Endothelial cell of umbilical vein (primary cell): ENCODE results near the gene FYN. TPM values are rescaled to one million over a fixed set of nuclear protein-coding genes. Genes with fewer than 3 reads are reported as not detected.

Experiments
- BruUV-seq: library from RNA; stranded (reverse); fragments of 400-500 nt; replicated peaks from 2 replicates; lab custom pipeline; 2021; lab: Mats Ljungman, UMichigan
- CTCF ChIA-PET: fragments of 300-600, 350-600 bp; sonication (Branson Sonifier 250); formaldehyde crosslinking; loops from one replicate; lab custom pipeline; 2021; ENCODE audit warnings: antibody characterized with exemption, inconsistent platforms; lab: Charles Lee
- POLR2A ChIA-PET: fragments of 300-600, 350-600 bp; sonication (Branson Sonifier 250); formaldehyde crosslinking; loops from one replicate; lab custom pipeline; 2021; ENCODE audit warnings: antibody characterized with exemption, inconsistent platforms; lab: Charles Lee
- DNase-seq: peaks from one replicate; pipeline ENCODE4 v3.0.0-alpha.2; 2011; ENCODE audit warnings: low read depth, low spot score
- FAIRE-seq: peaks from 2 replicates; lab custom pipeline; 2011; peaks lifted over from hg19 to GRCh38; lab: Jason Lieb, UNC
- H2AFZ ChIP-seq: 2 replicates; pipeline ENCODE4 v1.6.0; 2012; ENCODE audit warnings: low read depth, low read length, control low read depth, inconsistent platforms
- H3K27ac ChIP-seq: 2 replicates; pipeline ENCODE4 v1.5.1; 2011; ENCODE audit warnings: low read depth, mild to moderate bottlenecking, control low read depth, low read length, moderate library complexity; ENCODE audit not compliant: insufficient read depth
- H3K27me3 ChIP-seq, 2 experiments: 2 replicates each; pipeline versions ENCODE4 v1.6.0 to v1.6.1; 2011; ENCODE audit warnings: low read length in 2 of 2, mixed read lengths in 1 of 2; ENCODE audit not compliant: control insufficient read depth in 2 of 2, insufficient read depth in 2 of 2
- H3K36me3 ChIP-seq, 2 experiments: 2 replicates in 1 of 2; 3 replicates in 1 of 2; pipeline ENCODE4 v1.5.1; 2011; ENCODE audit warnings: low read length in 2 of 2, mild to moderate bottlenecking in 1 of 2, moderate library complexity in 1 of 2; ENCODE audit not compliant: control insufficient read depth in 2 of 2, insufficient read depth in 2 of 2; ENCODE audit errors: extremely low read depth in 1 of 2
- H3K4me1 ChIP-seq: 3 replicates; pipeline ENCODE4 v1.5.1; 2011; ENCODE audit warnings: mild to moderate bottlenecking, low read length; ENCODE audit not compliant: control insufficient read depth, insufficient read depth; ENCODE audit errors: extremely low read depth
- H3K4me2 ChIP-seq: 2 replicates; pipeline ENCODE4 v1.6.1; 2011; ENCODE audit warnings: low read length, control low read depth, mixed read lengths; ENCODE audit not compliant: insufficient read depth
- H3K4me3 ChIP-seq, 3 experiments: fragments of 200-600 bp in 1 of 3; sonication (generic), shearing (Covaris generic) in 1 of 3; replicated peaks in 1 of 3; 2 replicates each; pipeline ENCODE4 v1.5.1; 2011 to 2016; ENCODE audit warnings: control low read depth in 3 of 3, low read length in 3 of 3, mild to moderate bottlenecking in 2 of 3, inconsistent platforms in 1 of 3, low read depth in 1 of 3, moderate library complexity in 1 of 3; ENCODE audit not compliant: insufficient read depth in 1 of 3
- H3K79me2 ChIP-seq: 2 replicates; pipeline ENCODE4 v1.6.0; 2012; ENCODE audit warnings: low read length, inconsistent platforms; ENCODE audit not compliant: control insufficient read depth, insufficient read depth
- H3K9ac ChIP-seq: replicated peaks from 2 replicates; pipeline ENCODE3; 2011; ENCODE audit warnings: low read length, control low read depth; ENCODE audit not compliant: insufficient read depth; ENCODE audit errors: extremely low read depth
- H3K9me1 ChIP-seq: replicated peaks from 3 replicates; pipeline ENCODE4 v1.6.0; 2011; ENCODE audit warnings: mild to moderate bottlenecking, low read length; ENCODE audit not compliant: control insufficient read depth, insufficient read depth; ENCODE audit errors: extremely low read depth
- H3K9me3 ChIP-seq: replicated peaks from 2 replicates; pipeline ENCODE4 v1.5.1; 2012; ENCODE audit warnings: low read length, inconsistent platforms; ENCODE audit not compliant: control insufficient read depth, insufficient read depth
- H4K20me1 ChIP-seq: replicated peaks from 2 replicates; pipeline ENCODE3; 2011; ENCODE audit warnings: mild to moderate bottlenecking, low read length; ENCODE audit not compliant: control insufficient read depth, insufficient read depth; ENCODE audit errors: extremely low read depth
- CTCF ChIP-seq, 2 donors: IDR thresholded peaks; 1 replicate in 1 of 2; 2 replicates in 1 of 2; pipeline ENCODE4 v1.5.1; 2011; ENCODE audit warnings: low read length in 2 of 2, mild to moderate bottlenecking in 2 of 2, moderate library complexity in 2 of 2, control low read depth in 1 of 2, inconsistent platforms in 1 of 2, low read depth in 1 of 2; ENCODE audit not compliant: insufficient read depth in 1 of 2; ENCODE audit errors: extremely low read depth in 1 of 2
- EZH2 ChIP-seq: IDR thresholded peaks from 2 replicates; pipeline ENCODE4 v1.6.1; 2012; ENCODE audit warnings: borderline replicate concordance, low read depth, mild to moderate bottlenecking, moderate library complexity, low read length, inconsistent platforms; ENCODE audit not compliant: severe bottlenecking
- FOS ChIP-seq: IDR thresholded peaks from 2 replicates; pipeline ENCODE4 v1.6.1; 2011; ENCODE audit warnings: mild to moderate bottlenecking, low read length, moderate library complexity, borderline replicate concordance; ENCODE audit not compliant: insufficient read depth
- GATA2 ChIP-seq: IDR thresholded peaks from 2 replicates; pipeline ENCODE4 v1.7.0; 2011; ENCODE audit warnings: low read depth, mild to moderate bottlenecking, moderate library complexity, mixed read lengths, low read length; ENCODE audit not compliant: insufficient read length, insufficient read depth
- JUN ChIP-seq: IDR thresholded peaks from 2 replicates; pipeline ENCODE4 v1.6.1; 2011; ENCODE audit warnings: borderline replicate concordance, low read depth; ENCODE audit not compliant: insufficient read length, insufficient read depth
- MAX ChIP-seq: IDR thresholded peaks from 2 replicates; pipeline ENCODE4 v1.6.1; 2011; ENCODE audit not compliant: insufficient read depth, insufficient read length
- MYC ChIP-seq: IDR thresholded peaks from one replicate; pipeline ENCODE4 v1.6.1; 2011; ENCODE audit warnings: mild to moderate bottlenecking, low read depth, low read length
- POLR2A ChIP-seq: IDR thresholded peaks from 2 replicates; pipeline ENCODE4 v1.6.1; 2012; ENCODE audit warnings: low read depth, mild to moderate bottlenecking, control low read depth, low read length
- POLR2AphosphoS5 ChIP-seq: IDR thresholded peaks from 2 replicates; pipeline ENCODE4 v1.6.1; 2012; ENCODE audit warnings: low read depth, mild to moderate bottlenecking, control low read depth, low read length, moderate library complexity; ENCODE audit not compliant: insufficient read depth
- dilution Hi-C: fragments of 300-500 bp; cut with MboI; formaldehyde crosslinking; loops from one replicate; pipeline ENCODE4 v1.15.0; 2019; ENCODE audit warnings: low sequenced_read_pairs; ENCODE audit not compliant: extremely low pct_ligation_motif_present
- intact Hi-C: fragments of 100-400 bp; cut with micrococcal nuclease; formaldehyde crosslinking; loops from one replicate; pipeline ENCODE4 v1.10.0; 2022
- polyA plus RNA-seq, 4 experiments: library from polyadenylated mRNA; depleted of rRNA in 3 of 4; stranded (reverse) in 3 of 4; unstranded in 1 of 4; fragments of >200 nt; gene quantifications; 2 replicates each; pipeline versions ENCODE4 v1.2.1 to v1.2.3, GENCODE V29; 2011 to 2012; ENCODE audit warnings: missing spikeins in 1 of 4
- total RNA-seq: library from RNA; stranded (reverse); gene quantifications from 2 replicates; pipeline ENCODE4 v1.2.3, GENCODE V29; 2021

Gene FYN
- total and polyA plus RNA-seq, 2 donors (not counting 3 experiments of a cell fraction or from before 2014, with no cell fraction given) = 69.0 to 143 TPM

GRCh38 chr6:111780393-111780792 lies 92.9 kb downstream of the FYN start:
- no peaks in the 10 kb centered on the region for H3K9me3 ChIP-seq
- no peak overlapping the region for H3K4me3 ChIP-seq
- H3K9ac ChIP-seq = no peak overlapping the region
- no peak for FAIRE-seq
- no TSS peak for BruUV-seq
- H4K20me1 ChIP-seq = no peaks in the 10 kb centered on the region
- no peaks in the 10 kb centered on the region for H3K9me1 ChIP-seq
- dilution Hi-C loops (no loop called here), intact Hi-C loops (no loop called here)
- no peak overlapping the region for H3K27ac ChIP-seq
- H3K36me3 ChIP-seq = peaks cover 2% of the 10 kb centered on the region in 2 experiments
- TF ChIP-seq FOS = no peak
- no peak for TF ChIP-seq MYC
- TF ChIP-seq JUN = no peak
- no peak for TF ChIP-seq MAX
- no peak for TF ChIP-seq POLR2A
- TF ChIP-seq GATA2 = no peak
- no peak for TF ChIP-seq EZH2
- no peak for TF ChIP-seq POLR2AphosphoS5
- TF ChIP-seq CTCF (IDR thresholded peaks at IDR 0.05; ENCODE audit: extremely low read depth in 1 of 2, insufficient read depth in 1 of 2, low read depth in 1 of 2, low read length in 2 of 2) = no peak
- ChIA-PET POLR2A (no interaction called here), CTCF (no interaction called here)
- no peak for DNase-seq
- H3K4me1 ChIP-seq = peaks cover 19% of the 10 kb centered on the region
- H2AFZ ChIP-seq = no peak overlapping the region
- no peaks in the 10 kb centered on the region for H3K27me3 ChIP-seq
- H3K4me2 ChIP-seq = no peak overlapping the region
- H3K79me2 ChIP-seq = peaks cover 13% of the 10 kb centered on the region
